Lower leg skin (tissue), 4 donors: Measurements from ENCODE around the gene KLC4. TPM values are rescaled to one million over a fixed set of nuclear protein-coding genes. Genes with fewer than 3 reads are reported as not detected.
A peak's percentile ranks its signal among the peaks of the same experiment; 100 is the strongest.
"Not testable (repeated sequence)": the region's sequence is repeated elsewhere in the genome, so short reads cannot be mapped to it uniquely, and the experiment has no call there.

Experiments used
- DNase-seq, 2 donors: peaks; one replicate each; pipeline ENCODE4 v3.0.0-alpha.2; 2019; ENCODE audit warnings: low spot score in 2 of 2
- H3K4me3 ChIP-seq: fragments of 200-600 bp; sonication (generic); 2 replicates; pipeline ENCODE4 v1.5.1; 2017; ENCODE audit warnings: mild to moderate bottlenecking, low read depth; ENCODE audit not compliant: poor library complexity, severe bottlenecking
- CTCF ChIP-seq, 3 donors: fragments of 450-650 bp; IDR thresholded peaks; one replicate each; pipeline ENCODE4 v1.5.1; 2016; ENCODE audit warnings: antibody characterized with exemption in 3 of 3, mild to moderate bottlenecking in 3 of 3, moderate library complexity in 2 of 3
- POLR2A ChIP-seq, 2 donors: fragments of 450-650 bp; IDR thresholded peaks; one replicate each; pipeline ENCODE4 v1.6.1; 2016 to 2017; ENCODE audit warnings: antibody characterized with exemption in 2 of 2, mild to moderate bottlenecking in 1 of 2, moderate library complexity in 1 of 2
- WGBS, 2 donors: methylation state at CpG; one replicate each; pipeline ENCODE4 v1.1.5; 2018; 5-methylcytosine and 5-hydroxymethylcytosine counted together
- intact Hi-C: fragments of 100-400 bp; cut with DNase I; formaldehyde crosslinking; loops from one replicate; pipeline ENCODE4 v1.15.0; 2023; ENCODE audit warnings: low total_unique reads
- total RNA-seq, 4 donors: library from RNA; depleted of rRNA; stranded (reverse); fragments of >200 nt; gene quantifications; one replicate each; pipeline ENCODE4 v1.1.0, GENCODE V29; 2016

KLC4 gene
- total RNA-seq, 4 donors from 2014 or later, result 18.0 to 25.7 (median 21.3) TPM

DNA sequence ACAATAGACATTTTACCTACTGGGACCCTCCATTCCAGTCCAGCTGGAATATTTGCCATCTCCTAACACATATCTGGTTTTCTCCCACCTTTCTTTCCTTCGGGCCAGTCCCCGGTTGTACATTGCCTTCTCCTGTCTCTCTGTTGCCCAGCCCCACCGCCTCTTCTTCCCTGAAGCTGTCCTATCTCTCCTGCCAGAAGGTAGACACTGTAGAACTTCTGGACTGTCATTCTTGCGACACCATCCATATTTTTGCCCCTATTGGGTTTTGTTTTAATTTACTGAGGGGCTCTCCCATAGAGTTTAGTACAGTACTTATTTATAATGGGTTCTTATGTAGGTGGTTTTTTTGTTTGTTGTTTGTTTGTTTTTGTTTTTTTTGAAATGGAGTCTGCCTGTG, 21.6 kb downstream of the KLC4 start:
- intact Hi-C loops, result no loop called here
- no peak for DNase-seq
- no peak overlapping the region for H3K4me3 ChIP-seq
- WGBS, 2 donors, result 89 to 94% methylated on average over 4 of the region's 4 CpGs
- TF ChIP-seq POLR2A (IDR thresholded peaks at IDR 0.05) (no peak), CTCF (IDR thresholded peaks at IDR 0.05) (no peak)

GRCh38 chr6:43081922-43082321, 22.5 kb downstream of the KLC4 start:
- DNase-seq, H3K4me3 ChIP-seq, intact Hi-C loops: not testable (repeated sequence)
- WGBS, 2 donors, result 81 to 83% methylated on average over 9 of the region's 9 CpGs

- no peak overlapping the region for H3K4me3 ChIP-seq
- DNase-seq, result no peak
- TF ChIP-seq POLR2A (IDR thresholded peaks at IDR 0.05), result no peak
- intact Hi-C loops, result no loop called here
- WGBS, 2 donors, result 46 to 54% methylated on average over 13 of the region's 13 CpGs
These were observed 23.6 kb downstream of the KLC4 start for GRCh38 chr6:43082806-43083655.

DNA sequence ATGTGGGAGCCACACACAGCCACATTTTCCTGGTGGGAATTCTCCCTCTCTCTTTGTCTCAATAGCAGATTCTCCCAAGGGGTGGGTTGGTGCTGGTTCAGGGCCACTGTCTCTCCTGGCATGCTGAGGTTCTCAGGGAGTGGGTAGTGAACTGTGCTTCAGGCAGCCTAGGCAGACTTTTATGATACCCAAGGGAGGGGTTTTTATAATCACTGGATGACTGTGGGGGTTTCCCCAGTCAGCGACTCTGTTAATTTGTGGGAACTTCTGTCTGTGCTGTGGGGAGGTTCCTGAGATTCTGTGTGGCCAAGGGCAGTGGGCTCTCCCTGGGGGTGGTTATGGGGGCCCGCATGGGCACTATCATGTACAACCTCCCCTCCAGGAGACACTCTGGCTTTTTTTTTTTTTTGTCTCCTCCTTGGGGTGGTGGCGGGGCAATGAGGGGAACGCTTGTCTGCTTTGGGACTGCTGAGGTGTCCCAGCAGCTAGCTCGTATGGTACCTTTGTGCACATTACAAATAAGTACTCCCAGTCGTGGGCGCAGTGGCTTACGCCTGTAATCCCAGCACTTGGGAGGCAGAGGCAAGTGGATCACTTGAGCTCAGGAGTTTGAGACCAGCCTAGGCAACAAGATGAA, 26.7 kb downstream of the KLC4 start:
- WGBS, 2 donors, result 61 to 64% methylated on average over 8 of the region's 8 CpGs
- DNase-seq, result no peak
- intact Hi-C loops, result no loop called here
- TF ChIP-seq POLR2A (IDR thresholded peaks at IDR 0.05) (no peak), CTCF (IDR thresholded peaks at IDR 0.05) (no peak)
- H3K4me3 ChIP-seq, result no peak overlapping the region

DNA sequence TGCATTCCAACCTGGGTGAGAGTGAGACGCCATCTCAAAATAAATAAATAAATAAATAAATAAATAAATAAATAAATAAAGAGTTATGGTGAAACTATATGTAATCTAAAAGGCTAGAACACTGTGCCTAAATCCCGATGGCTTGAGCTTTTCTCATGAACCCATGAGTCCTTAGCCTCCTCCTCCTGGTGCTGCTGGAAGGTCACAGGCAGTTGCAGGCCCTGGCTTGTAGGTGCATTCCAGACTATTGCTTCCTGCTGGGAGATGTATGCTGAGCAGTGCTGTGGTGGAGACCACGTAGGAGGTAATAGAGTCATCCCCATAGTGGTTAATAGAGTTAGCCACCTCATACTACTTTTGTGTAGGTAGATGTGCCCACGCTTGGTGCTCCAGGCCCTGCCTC, 29.2 kb downstream of the KLC4 start:
- TF ChIP-seq CTCF (IDR thresholded peaks at IDR 0.05) (no peak), POLR2A (IDR thresholded peaks at IDR 0.05) (no peak)
- intact Hi-C loops, result no loop called here
- peak in 1 of 2 donors; percentile 46 for DNase-seq
- H3K4me3 ChIP-seq, result no peak overlapping the region
- 55 to 58% methylated on average over 4 of the region's 4 CpGs for WGBS, 2 donors

DNA sequence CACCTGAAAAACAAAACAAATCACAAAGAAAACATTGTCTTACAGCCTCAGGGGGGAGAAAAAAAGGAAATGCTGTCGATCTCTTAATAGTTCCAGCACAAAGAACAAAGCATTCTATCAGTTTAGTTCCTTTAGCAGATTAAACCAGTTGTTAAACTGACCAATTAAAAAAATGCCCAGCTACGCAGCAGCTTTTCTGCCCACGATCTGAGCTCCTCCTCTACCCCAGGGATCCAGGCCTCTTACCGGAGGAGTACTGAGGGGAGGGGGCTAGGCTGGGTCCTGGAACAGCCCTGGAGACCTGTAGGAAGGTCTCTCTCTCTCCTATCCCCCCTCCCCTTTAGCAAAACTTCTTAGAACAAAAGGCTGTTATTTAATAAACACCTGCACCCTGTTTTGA, 30.0 kb downstream of the KLC4 start:
- H3K4me3 ChIP-seq, result no peak overlapping the region
- no peak for DNase-seq
- TF ChIP-seq CTCF (IDR thresholded peaks at IDR 0.05) (no peak), POLR2A (IDR thresholded peaks at IDR 0.05) (no peak)

More for the DNA sequence above, 30.0 kb downstream of the KLC4 start:
- 39 to 40% methylated on average over 4 of the region's 4 CpGs for WGBS, 2 donors
- intact Hi-C loops, result no loop called here
